Measurements from ENCODE around the gene C11orf86. TPM values are rescaled to one million over a fixed set of nuclear protein-coding genes. Genes with fewer than 3 reads are reported as not detected.

C11orf86 gene
- polyA plus RNA-seq, 1 experiment, result not detected

DNA sequence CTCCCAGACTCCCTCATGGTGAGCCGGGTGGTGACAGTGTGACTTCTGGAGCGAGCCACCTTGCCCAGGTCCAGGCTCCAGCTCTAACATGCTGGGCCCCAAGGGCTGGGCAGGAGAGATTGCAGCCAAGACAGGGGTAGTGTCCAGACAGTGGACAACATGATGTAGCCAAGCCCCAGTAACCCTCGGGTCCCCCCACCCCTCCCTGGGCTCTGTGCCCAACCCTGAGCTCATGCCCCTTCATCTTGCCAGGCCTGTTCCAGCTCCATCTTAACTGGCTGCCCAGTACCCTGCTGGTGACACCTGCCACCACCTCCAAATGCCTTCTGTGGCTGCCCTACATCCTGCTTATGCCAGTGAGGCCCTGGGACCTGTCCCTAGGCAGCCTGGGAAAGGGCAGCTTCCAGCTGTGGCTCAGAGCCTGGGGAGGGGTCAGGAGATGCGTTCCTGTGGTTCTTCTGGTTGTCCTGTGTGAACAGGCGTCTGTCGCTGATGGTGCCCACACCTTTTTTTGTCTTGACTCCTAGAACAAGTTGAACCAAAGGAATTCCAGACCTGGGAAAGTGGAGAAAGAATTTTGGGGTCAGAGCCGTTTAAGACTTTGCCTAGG is 35.3 kb downstream of the C11orf86 start:
- no peaks in the 10 kb centered on the region; the same call in 1 of the 2 replicates for H3K9me3 ChIP-seq (ENCODE audit: control insufficient read depth, insufficient read depth, low read length)
- no peak overlapping the region for H3K4me3 ChIP-seq (ENCODE audit: low read depth, low read length)
- DNase-seq (ENCODE audit: low read depth, low spot score), result no peak
- ChIA-PET CTCF (interaction anchor here (1.4 kb wide), 1 partner anchor 11 kb away, joined by 8 read pairs; no protein-coding TSS in a partner anchor), POLR2A (no interaction called here)
- no peaks in the 10 kb centered on the region for H3K27me3 ChIP-seq (ENCODE audit: control insufficient read depth, insufficient read depth, low read length)
- no peak for TF ChIP-seq CTCF (IDR thresholded peaks at IDR 0.05; ENCODE audit: low read depth, low read length)
- no peak overlapping the region for H3K27ac ChIP-seq (ENCODE audit: low read depth, low read length)

- no peak overlapping the region for H3K4me3 ChIP-seq (ENCODE audit: low read depth, low read length)
- no peak for DNase-seq (ENCODE audit: low read depth, low spot score)
- CTCF ChIA-PET, result no interaction called here
These were observed 38.5 kb downstream of the C11orf86 start for GRCh38 chr11:67013511-67014045.

DNA sequence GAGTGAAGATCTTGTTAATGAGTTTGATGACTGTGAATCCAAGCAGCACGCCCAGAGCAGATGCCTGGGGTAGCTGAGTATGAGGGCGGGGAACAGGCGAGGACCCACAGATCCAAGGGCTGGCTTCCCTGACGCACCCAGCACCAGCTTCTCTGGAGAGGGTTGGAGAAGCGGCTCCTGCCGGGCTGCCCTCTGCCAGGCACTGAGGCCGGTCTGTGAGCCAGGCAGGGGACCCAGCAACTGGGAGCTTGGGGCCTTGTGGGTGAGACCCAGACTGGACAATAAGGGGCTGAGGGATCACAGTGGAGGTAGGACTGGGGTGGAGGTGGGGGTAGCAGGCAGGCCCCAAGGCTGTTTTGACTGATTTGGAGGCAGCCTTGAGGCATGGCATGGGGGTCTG is 39.2 kb downstream of the C11orf86 start:
- H3K4me3 ChIP-seq (ENCODE audit: low read depth, low read length), result no peak overlapping the region
- no peak overlapping the region for H3K27ac ChIP-seq (ENCODE audit: low read depth, low read length)
- ChIA-PET CTCF (no interaction called here), POLR2A (no interaction called here)
- H3K27me3 ChIP-seq (ENCODE audit: control insufficient read depth, insufficient read depth, low read length), result no peaks in the 10 kb centered on the region
- no peaks in the 10 kb centered on the region; the same call in 1 of the 2 replicates for H3K9me3 ChIP-seq (ENCODE audit: control insufficient read depth, insufficient read depth, low read length)
- DNase-seq (ENCODE audit: low read depth, low spot score), result no peak
- TF ChIP-seq CTCF (IDR thresholded peaks at IDR 0.05; ENCODE audit: low read depth, low read length), result no peak

More at GRCh38 chr11:67013511-67014045, 38.5 kb downstream of the C11orf86 start:
- no peak for TF ChIP-seq CTCF (IDR thresholded peaks at IDR 0.05; ENCODE audit: low read depth, low read length)
- H3K27ac ChIP-seq (ENCODE audit: low read depth, low read length), result no peak overlapping the region
- POLR2A ChIA-PET, result interaction anchor here (0.5 kb wide), 1 partner anchor 70 kb away, joined by 4 read pairs; no protein-coding TSS in a partner anchor
- H3K27me3 ChIP-seq (ENCODE audit: control insufficient read depth, insufficient read depth, low read length), result no peaks in the 10 kb centered on the region
- H3K9me3 ChIP-seq (ENCODE audit: control insufficient read depth, insufficient read depth, low read length), result no peaks in the 10 kb centered on the region; the same call in 1 of the 2 replicates

- CTCF ChIA-PET, result no interaction called here
- POLR2A ChIA-PET, result no interaction called here
These were observed 39.9 kb downstream of the C11orf86 start for GRCh38 chr11:67015048-67015447.

More at GRCh38 chr11:67015048-67015447, 39.9 kb downstream of the C11orf86 start:
- no peaks in the 10 kb centered on the region for H3K27me3 ChIP-seq (ENCODE audit: control insufficient read depth, insufficient read depth, low read length)
- H3K27ac ChIP-seq (ENCODE audit: low read depth, low read length), result no peak overlapping the region
- no peak for DNase-seq (ENCODE audit: low read depth, low spot score)
- no peaks in the 10 kb centered on the region; the same call in 1 of the 2 replicates for H3K9me3 ChIP-seq (ENCODE audit: control insufficient read depth, insufficient read depth, low read length)
- TF ChIP-seq CTCF (IDR thresholded peaks at IDR 0.05; ENCODE audit: low read depth, low read length), result no peak
- H3K4me3 ChIP-seq (ENCODE audit: low read depth, low read length), result no peak overlapping the region
